ENCODE results near the gene KNDC1.

- TF ChIP-seq POLR2AphosphoS5 (IDR thresholded peaks at IDR 0.05; ENCODE audit: low read depth) (no peak), CTCF (IDR thresholded peaks at IDR 0.05; ENCODE audit: insufficient read depth, low read length) (no peak), REST (IDR thresholded peaks at IDR 0.05; ENCODE audit: insufficient replicate concordance, low read depth) (no peak)
These were observed 7.0 kb downstream of the KNDC1 start for GRCh38 chr10:133166828-133167692.
